Fibroblast of villous mesenchyme (primary cell): Measurements from ENCODE around the gene RPA3. TPM values are rescaled to one million over a fixed set of nuclear protein-coding genes. Genes with fewer than 3 reads are reported as not detected.

ENCODE experiments used
- DNase-seq: peaks from one replicate; pipeline ENCODE4 v3.0.0-alpha.2; 2010; ENCODE audit warnings: low read depth
- H3K4me3 ChIP-seq: 2 replicates; pipeline ENCODE4 v1.5.1; 2011; ENCODE audit warnings: low read depth, mild to moderate bottlenecking, low read length
- total RNA-seq: library from RNA; depleted of rRNA; stranded (reverse); fragments of >200 nt; gene quantifications from 2 replicates; pipeline ENCODE4 v1.2.3, GENCODE V29; 2012
- TF ChIP-seq, protein P1 (sequence below): IDR thresholded peaks from 2 replicates; pipeline ENCODE4 v1.5.1; 2012; ENCODE audit warnings: low read depth, mild to moderate bottlenecking, low read length; ENCODE audit not compliant: insufficient read depth

RPA3 gene
- total RNA-seq, 1 donor = 24.6 TPM

DNA sequence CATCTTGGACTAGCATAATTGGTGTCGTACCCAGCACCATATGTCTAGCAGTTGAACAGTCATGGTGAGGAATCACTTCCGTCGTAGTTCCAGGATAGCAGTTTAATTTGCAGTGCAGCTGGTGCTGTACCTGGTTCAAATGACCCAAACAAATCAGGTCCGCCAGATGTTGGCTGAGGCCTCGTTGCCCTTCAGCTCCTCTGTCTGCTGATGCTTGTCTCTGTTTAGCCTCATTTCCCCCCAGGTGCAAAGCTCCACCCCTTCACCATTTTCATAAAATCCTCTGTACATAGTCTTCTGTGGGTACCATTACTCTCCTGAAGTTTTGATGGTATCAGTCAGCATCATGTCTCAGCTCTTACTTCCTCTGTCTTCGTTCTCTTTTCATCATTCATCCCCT lies 42.7 kb downstream of the RPA3 start:
- DNase-seq = no peak
- H3K4me3 ChIP-seq = no peak overlapping the region
- TF ChIP-seq, protein P1, sequence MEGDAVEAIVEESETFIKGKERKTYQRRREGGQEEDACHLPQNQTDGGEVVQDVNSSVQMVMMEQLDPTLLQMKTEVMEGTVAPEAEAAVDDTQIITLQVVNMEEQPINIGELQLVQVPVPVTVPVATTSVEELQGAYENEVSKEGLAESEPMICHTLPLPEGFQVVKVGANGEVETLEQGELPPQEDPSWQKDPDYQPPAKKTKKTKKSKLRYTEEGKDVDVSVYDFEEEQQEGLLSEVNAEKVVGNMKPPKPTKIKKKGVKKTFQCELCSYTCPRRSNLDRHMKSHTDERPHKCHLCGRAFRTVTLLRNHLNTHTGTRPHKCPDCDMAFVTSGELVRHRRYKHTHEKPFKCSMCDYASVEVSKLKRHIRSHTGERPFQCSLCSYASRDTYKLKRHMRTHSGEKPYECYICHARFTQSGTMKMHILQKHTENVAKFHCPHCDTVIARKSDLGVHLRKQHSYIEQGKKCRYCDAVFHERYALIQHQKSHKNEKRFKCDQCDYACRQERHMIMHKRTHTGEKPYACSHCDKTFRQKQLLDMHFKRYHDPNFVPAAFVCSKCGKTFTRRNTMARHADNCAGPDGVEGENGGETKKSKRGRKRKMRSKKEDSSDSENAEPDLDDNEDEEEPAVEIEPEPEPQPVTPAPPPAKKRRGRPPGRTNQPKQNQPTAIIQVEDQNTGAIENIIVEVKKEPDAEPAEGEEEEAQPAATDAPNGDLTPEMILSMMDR = no peak

DNA sequence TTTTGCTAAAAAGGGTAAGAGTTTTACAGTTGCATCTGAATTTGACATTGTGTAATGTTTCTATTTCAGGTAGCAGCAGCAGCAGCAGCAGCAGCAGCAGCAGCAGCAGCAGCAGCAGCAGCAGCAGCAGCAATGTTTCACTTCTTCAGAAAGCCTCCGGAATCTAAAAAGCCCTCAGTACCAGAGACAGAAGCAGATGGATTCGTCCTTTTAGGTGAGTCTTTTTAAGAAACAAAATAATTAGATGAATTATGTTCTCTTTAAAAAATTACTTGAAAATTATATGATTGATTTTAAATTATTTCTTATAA lies 45.2 kb downstream of the RPA3 start:
- TF ChIP-seq, protein P1 = no peak
- DNase-seq = no peak
- no peak overlapping the region for H3K4me3 ChIP-seq

DNA sequence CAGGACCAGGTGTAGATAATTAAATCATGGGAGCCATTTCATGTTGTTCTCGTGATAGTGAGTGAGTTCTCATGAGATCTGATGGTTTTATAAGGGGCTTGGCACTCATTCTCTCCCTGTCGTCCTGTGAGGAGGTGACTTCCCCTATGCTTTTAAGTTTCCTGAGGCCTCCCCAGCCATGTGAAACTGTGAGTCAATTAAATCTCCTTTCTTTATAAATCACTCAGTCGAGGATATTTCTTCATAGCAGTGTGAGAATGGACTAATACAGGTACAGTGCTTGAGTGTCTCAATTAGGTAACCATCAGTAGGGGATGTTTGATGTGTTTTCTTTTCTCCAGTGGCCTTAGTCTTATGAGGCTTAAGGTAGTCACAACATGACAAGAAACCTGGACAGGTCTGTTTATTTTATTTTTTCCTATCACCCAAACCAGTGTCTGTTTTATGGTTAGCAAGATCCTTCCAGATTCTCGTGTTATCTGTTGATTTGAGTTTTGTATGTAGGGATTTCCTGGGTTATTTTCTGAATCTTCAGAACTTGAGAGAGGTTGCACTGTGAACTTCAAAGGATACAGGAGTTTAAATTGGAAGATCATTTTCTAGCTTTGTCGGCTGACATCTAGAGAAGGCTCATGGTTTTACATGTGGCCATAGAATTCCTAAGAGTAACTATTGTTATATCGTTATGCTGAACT lies 45.7 kb downstream of the RPA3 start:
- TF ChIP-seq, protein P1 = no peak
- no peak for DNase-seq

DNA sequence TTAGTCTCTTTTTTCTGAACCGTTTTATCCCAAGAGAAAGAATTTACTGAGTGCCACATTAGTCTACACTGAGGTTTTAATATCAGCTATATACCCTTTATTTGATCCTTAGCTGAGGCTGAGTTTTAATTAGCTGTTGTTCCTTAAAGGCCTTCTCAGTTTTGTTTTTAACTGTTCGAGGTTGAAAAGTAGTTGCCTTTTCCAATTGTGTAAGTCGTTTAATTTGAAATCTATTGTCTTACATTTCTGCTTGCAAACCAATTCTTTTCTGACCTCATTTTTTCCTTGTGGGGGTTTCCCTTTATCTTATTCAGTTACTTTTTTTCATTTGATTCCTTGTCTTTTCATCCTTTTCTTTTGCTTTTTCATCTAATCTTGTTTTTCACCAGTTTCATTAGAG lies 47.0 kb downstream of the RPA3 start:
- no peak for DNase-seq
- no peak overlapping the region for H3K4me3 ChIP-seq
- TF ChIP-seq, protein P1 = no peak

More for the DNA sequence above, 45.7 kb downstream of the RPA3 start:
- no peak overlapping the region for H3K4me3 ChIP-seq

DNA sequence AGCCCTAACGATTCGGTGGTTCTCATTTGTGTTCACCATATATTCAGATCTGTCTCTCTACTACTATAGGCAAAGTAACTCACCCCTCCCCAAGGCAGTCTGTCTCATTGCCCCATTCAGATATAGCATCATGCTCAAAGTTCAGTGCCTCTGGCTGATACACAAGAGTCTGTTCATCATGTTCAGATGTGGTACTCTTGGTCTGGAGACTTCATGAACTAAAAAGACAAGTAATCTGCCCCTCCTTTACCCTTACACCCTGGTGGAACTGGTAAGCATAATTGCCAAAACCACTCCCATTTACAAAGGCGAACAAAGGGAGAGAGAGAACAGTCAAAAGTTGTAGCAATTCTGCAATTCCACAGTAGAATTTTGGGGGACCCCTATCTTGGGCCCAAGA lies 47.9 kb downstream of the RPA3 start:
- H3K4me3 ChIP-seq = no peak overlapping the region
- TF ChIP-seq, protein P1 = no peak

DNA sequence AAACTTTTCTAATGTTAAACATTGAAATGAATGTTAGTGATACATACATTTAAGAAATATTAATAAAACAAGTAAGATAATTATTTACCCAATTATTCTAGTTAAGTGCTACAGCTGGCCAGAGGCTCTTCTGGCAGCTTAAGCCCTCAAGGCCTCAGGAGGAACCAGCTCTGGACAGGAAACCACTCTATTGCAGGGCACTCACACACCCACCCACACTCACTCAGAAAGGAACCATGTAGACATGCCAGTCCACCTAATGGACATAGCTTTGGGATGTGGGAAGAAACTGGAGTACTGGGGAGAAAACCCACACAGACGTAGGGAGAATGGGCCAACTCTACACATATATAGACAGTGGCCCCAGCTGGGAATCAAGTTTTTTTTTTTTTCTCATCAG lies 49.7 kb downstream of the RPA3 start:
- TF ChIP-seq, protein P1 = no peak
- no peak for DNase-seq

More for the DNA sequence above, 47.9 kb downstream of the RPA3 start:
- no peak for DNase-seq

DNA sequence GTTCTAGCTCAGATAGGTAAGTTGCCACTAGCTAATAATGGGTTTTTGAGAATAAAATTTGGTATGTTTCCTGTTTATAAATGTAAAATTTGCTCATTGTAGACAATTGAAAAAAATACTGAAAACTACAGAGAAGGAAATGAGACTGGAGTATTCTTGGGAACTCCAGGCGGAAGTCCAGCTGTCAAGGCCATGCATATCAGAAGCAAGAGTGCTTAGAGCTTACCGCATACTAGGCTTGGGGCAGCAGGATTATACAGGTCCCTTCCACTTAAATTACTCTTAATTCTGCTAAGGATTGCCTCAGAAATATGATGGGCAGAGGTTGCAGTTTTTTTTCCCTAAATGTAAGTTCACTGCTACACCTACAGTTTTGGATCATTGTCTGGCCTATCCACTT lies 51.2 kb downstream of the RPA3 start:
- TF ChIP-seq, protein P1 = no peak
- no peak overlapping the region for H3K4me3 ChIP-seq
- DNase-seq = no peak

More for the DNA sequence above, 49.7 kb downstream of the RPA3 start:
- H3K4me3 ChIP-seq = no peak overlapping the region
